Loucy (cell line): Measurements from ENCODE around the gene DMC1.

Experiments
- H2AFZ ChIP-seq: fragments of 200-600 bp; sonication (generic); 2 replicates; pipeline ENCODE4 v1.6.0; 2016; ENCODE audit warnings: antibody characterized with exemption, mild to moderate bottlenecking, low read length, moderate library complexity
- H3F3A ChIP-seq: fragments of 200-600 bp; 2 replicates; pipeline ENCODE4 v1.6.0; 2016; ENCODE audit warnings: antibody characterized with exemption, low read depth, mild to moderate bottlenecking
- H3K27me3 ChIP-seq: fragments of 200-600 bp; sonication (generic); 2 replicates; pipeline ENCODE4 v1.6.1; 2014; ENCODE audit warnings: low read length, mild to moderate bottlenecking; ENCODE audit not compliant: insufficient read depth, poor library complexity, severe bottlenecking
- H3K36me3 ChIP-seq: fragments of 200-600 bp; sonication (generic); 2 replicates; pipeline ENCODE4 v1.6.1; 2016; ENCODE audit warnings: low read length; ENCODE audit not compliant: insufficient read depth
- H3K4me1 ChIP-seq: fragments of 200-600 bp; sonication (generic); 2 replicates; pipeline ENCODE4 v1.5.1; 2014; ENCODE audit warnings: low read length, mild to moderate bottlenecking; ENCODE audit not compliant: insufficient read depth, poor library complexity, severe bottlenecking
- H3K4me2 ChIP-seq: fragments of 200-600 bp; sonication (generic); 2 replicates; pipeline ENCODE4 v1.6.0; 2014; ENCODE audit warnings: antibody characterized with exemption, low read length, low read depth, mild to moderate bottlenecking; ENCODE audit not compliant: poor library complexity, severe bottlenecking
- H3K4me3 ChIP-seq: fragments of 200-600 bp; sonication (generic); 2 replicates; pipeline ENCODE4 v1.5.1; 2014; ENCODE audit warnings: low read length, mild to moderate bottlenecking, mixed read lengths; ENCODE audit not compliant: poor library complexity, severe bottlenecking
- H3K79me2 ChIP-seq: fragments of 200-600 bp; sonication (generic); 2 replicates; pipeline ENCODE4 v1.6.1; 2014; ENCODE audit warnings: low read length; ENCODE audit not compliant: insufficient read depth
- H3K9ac ChIP-seq: fragments of 200-600 bp; sonication (generic); 2 replicates; pipeline ENCODE4 v1.6.0; 2014; ENCODE audit warnings: mild to moderate bottlenecking, low read depth, low read length, moderate library complexity; ENCODE audit not compliant: poor library complexity, severe bottlenecking
- H3K9me2 ChIP-seq: fragments of 200-600 bp; sonication (generic); replicated peaks from 2 replicates; pipeline ENCODE4 v1.6.1; 2016; ENCODE audit warnings: low read depth, low read length, mixed read lengths
- H3K9me3 ChIP-seq: fragments of 200-600 bp; sonication (generic); 2 replicates; pipeline ENCODE4 v1.6.1; 2014; ENCODE audit warnings: mild to moderate bottlenecking, antibody characterized with exemption, low read length, low read depth; ENCODE audit not compliant: insufficient read depth
- H4K20me1 ChIP-seq: fragments of 200-600 bp; sonication (generic); 2 replicates; pipeline ENCODE4 v1.6.0; 2014; ENCODE audit warnings: antibody characterized with exemption, low read length, mild to moderate bottlenecking; ENCODE audit not compliant: insufficient read depth, poor library complexity, severe bottlenecking
- CTCF ChIP-seq: fragments of 200-600 bp; sonication (generic); conservative IDR thresholded peaks from 2 replicates; pipeline ENCODE4 v1.5.1; 2014; ENCODE audit warnings: mild to moderate bottlenecking, antibody characterized with exemption, low read length
- EZH2phosphoT487 ChIP-seq: fragments of 200-600 bp; IDR thresholded peaks from 2 replicates; pipeline ENCODE4 v1.6.1; 2018; ENCODE audit warnings: antibody characterized with exemption, mild to moderate bottlenecking, moderate library complexity, borderline replicate concordance

DMC1 gene

GRCh38 chr22:38490475-38490874 lies 79.5 kb downstream of the DMC1 start:
- Histone ChIP-seq H2AFZ (no peak overlapping the region), H3K4me3 (no peak overlapping the region), H3K4me2 (no peak overlapping the region), H3K9ac (no peak overlapping the region), H3K27me3 (no peaks in the 10 kb centered on the region), H3K4me1 (peaks cover 13% of the 10 kb centered on the region), H3K9me3 (no peaks in the 10 kb centered on the region), H3K36me3 (peaks cover 90% of the 10 kb centered on the region), H4K20me1 (peaks cover 67% of the 10 kb centered on the region), H3K79me2 (peaks cover 39% of the 10 kb centered on the region), H3F3A (peaks cover 3% of the 10 kb centered on the region), H3K9me2 (no peaks in the 10 kb centered on the region)
- TF ChIP-seq EZH2phosphoT487 (no peak), CTCF (no peak)

GRCh38 chr22:38489561-38490145 lies 80.3 kb downstream of the DMC1 start:
- no peak overlapping the region for H3K4me3 ChIP-seq
- H3K9me2 ChIP-seq, result no peaks in the 10 kb centered on the region
- no peaks in the 10 kb centered on the region for H3K9me3 ChIP-seq
- peaks cover 88% of the 10 kb centered on the region for H3K36me3 ChIP-seq
- peaks cover 16% of the 10 kb centered on the region for H3K4me1 ChIP-seq
- no peak overlapping the region for H3K9ac ChIP-seq
- no peak overlapping the region for H2AFZ ChIP-seq
- peaks cover 9% of the 10 kb centered on the region for H3F3A ChIP-seq
- no peaks in the 10 kb centered on the region for H3K27me3 ChIP-seq
- TF ChIP-seq CTCF, result no peak
- no peak for TF ChIP-seq EZH2phosphoT487
- H3K79me2 ChIP-seq, result peaks cover 33% of the 10 kb centered on the region
- H3K4me2 ChIP-seq, result no peak overlapping the region
- H4K20me1 ChIP-seq, result peaks cover 67% of the 10 kb centered on the region

GRCh38 chr22:38489142-38489541 lies 80.8 kb downstream of the DMC1 start:
- no peak overlapping the region for H3K9ac ChIP-seq
- TF ChIP-seq EZH2phosphoT487, result no peak
- no peak for TF ChIP-seq CTCF
- no peak overlapping the region for H3K4me3 ChIP-seq
- H4K20me1 ChIP-seq, result peaks cover 62% of the 10 kb centered on the region
- no peak overlapping the region for H2AFZ ChIP-seq
- H3K27me3 ChIP-seq, result no peaks in the 10 kb centered on the region
- peaks cover 13% of the 10 kb centered on the region for H3K4me1 ChIP-seq
- H3K4me2 ChIP-seq, result no peak overlapping the region
- no peaks in the 10 kb centered on the region for H3K9me2 ChIP-seq
- peaks cover 28% of the 10 kb centered on the region for H3K79me2 ChIP-seq
- no peaks in the 10 kb centered on the region for H3K9me3 ChIP-seq
- H3F3A ChIP-seq, result peaks cover 9% of the 10 kb centered on the region
- H3K36me3 ChIP-seq, result peaks cover 88% of the 10 kb centered on the region
